Activated T-cell treated with anti-CD3 and anti-CD28 coated beads, Interleukin-2, amount 50 U/mL, for 4 hours (primary cell): ENCODE results near the gene SH2D5. TPM values are rescaled to one million over a fixed set of nuclear protein-coding genes. Genes with fewer than 3 reads are reported as not detected.

Source experiments
- ATAC-seq, 2 donors: fragments of 200-7000 bp; cut with Tn5 transposase; one replicate each; pipeline ENCODE4 v1.10.0; 2021
- DNase-seq: peaks from one replicate; pipeline ENCODE4 v3.0.0-alpha.2; 2020
- H3K27me3 Mint-ChIP-seq: one replicate; pipeline ENCODE4 v1.8.0; 2021; ENCODE audit warnings: low read depth, mixed read lengths
- H3K36me3 Mint-ChIP-seq: one replicate; pipeline ENCODE4 v1.8.0; 2022; ENCODE audit warnings: mixed read lengths; ENCODE audit not compliant: insufficient read depth
- H3K4me1 Mint-ChIP-seq: one replicate; pipeline ENCODE4 v1.8.0; 2021; ENCODE audit warnings: low read depth, mixed read lengths
- H3K4me3 Mint-ChIP-seq: one replicate; pipeline ENCODE4 v1.8.0; 2021; ENCODE audit warnings: mild to moderate bottlenecking, moderate library complexity, mixed read lengths
- H3K9me3 Mint-ChIP-seq: one replicate; pipeline ENCODE4 v1.8.0; 2021; ENCODE audit warnings: mixed read lengths
- total RNA-seq, 3 donors: library from RNA; stranded (reverse); gene quantifications; one replicate each; pipeline ENCODE4 v1.2.1, GENCODE V29; 2021

Gene SH2D5
- total RNA-seq, 3 donors from 2014 or later, result 1.0 to 2.1 (median 1.1) TPM

- no peak for DNase-seq
- Mint-ChIP-seq H3K4me1 (peaks cover 2% of the 10 kb centered on the region), H3K4me3 (no peak overlapping the region), H3K36me3 (no peaks in the 10 kb centered on the region), H3K27me3 (peaks cover 21% of the 10 kb centered on the region), H3K9me3 (no peaks in the 10 kb centered on the region)
- no peak for ATAC-seq
Observed at GRCh38 chr1:20711285-20712214, 21.0 kb downstream of the SH2D5 start.

- ATAC-seq, result no peak
- DNase-seq, result no peak
- no peaks in the 10 kb centered on the region for H3K9me3 Mint-ChIP-seq
- no peaks in the 10 kb centered on the region for H3K36me3 Mint-ChIP-seq
- H3K4me3 Mint-ChIP-seq, result no peak overlapping the region
- peaks cover 14% of the 10 kb centered on the region for H3K27me3 Mint-ChIP-seq
- H3K4me1 Mint-ChIP-seq, result no peaks in the 10 kb centered on the region
Observed at GRCh38 chr1:20710469-20711284, 21.8 kb downstream of the SH2D5 start.

- Mint-ChIP-seq H3K4me3 (no peak overlapping the region), H3K4me1 (no peaks in the 10 kb centered on the region), H3K36me3 (no peaks in the 10 kb centered on the region), H3K27me3 (peaks cover 10% of the 10 kb centered on the region), H3K9me3 (no peaks in the 10 kb centered on the region)
- ATAC-seq (no peak), DNase-seq (no peak)
Observed at GRCh38 chr1:20709868-20710267, 22.6 kb downstream of the SH2D5 start.

GRCh38 chr1:20708891-20709290 is 23.6 kb downstream of the SH2D5 start:
- ATAC-seq (no peak), DNase-seq (no peak)
- H3K36me3 Mint-ChIP-seq, result no peaks in the 10 kb centered on the region
- no peaks in the 10 kb centered on the region for H3K4me1 Mint-ChIP-seq
- H3K9me3 Mint-ChIP-seq, result no peaks in the 10 kb centered on the region
- H3K27me3 Mint-ChIP-seq, result peaks cover 9% of the 10 kb centered on the region
- no peak overlapping the region for H3K4me3 Mint-ChIP-seq

- no peak for ATAC-seq
- H3K9me3 Mint-ChIP-seq, result no peaks in the 10 kb centered on the region
Observed at GRCh38 chr1:20708057-20708456, 24.4 kb downstream of the SH2D5 start.

GRCh38 chr1:20706841-20707240 is 25.7 kb downstream of the SH2D5 start:
- DNase-seq (no peak), ATAC-seq (no peak)
- Mint-ChIP-seq H3K9me3 (no peaks in the 10 kb centered on the region), H3K36me3 (no peaks in the 10 kb centered on the region), H3K4me1 (no peaks in the 10 kb centered on the region), H3K27me3 (peaks cover 9% of the 10 kb centered on the region), H3K4me3 (no peak overlapping the region)

More at GRCh38 chr1:20708057-20708456, 24.4 kb downstream of the SH2D5 start:
- Mint-ChIP-seq H3K4me1 (no peaks in the 10 kb centered on the region), H3K36me3 (no peaks in the 10 kb centered on the region), H3K4me3 (no peak overlapping the region), H3K27me3 (peaks cover 9% of the 10 kb centered on the region)
- DNase-seq, result no peak

GRCh38 chr1:20705203-20705755 is 27.2 kb downstream of the SH2D5 start:
- DNase-seq (no peak), ATAC-seq (no peak)

GRCh38 chr1:20704390-20705202 is 27.9 kb downstream of the SH2D5 start:
- no peak for ATAC-seq
- Mint-ChIP-seq H3K36me3 (no peaks in the 10 kb centered on the region), H3K9me3 (no peaks in the 10 kb centered on the region), H3K27me3 (peaks cover 3% of the 10 kb centered on the region), H3K4me1 (no peaks in the 10 kb centered on the region), H3K4me3 (no peak overlapping the region)
- no peak for DNase-seq

More at GRCh38 chr1:20705203-20705755, 27.2 kb downstream of the SH2D5 start:
- Mint-ChIP-seq H3K4me3 (no peak overlapping the region), H3K36me3 (no peaks in the 10 kb centered on the region), H3K4me1 (no peaks in the 10 kb centered on the region), H3K27me3 (peaks cover 8% of the 10 kb centered on the region), H3K9me3 (no peaks in the 10 kb centered on the region)

- no peak for DNase-seq
- no peak overlapping the region for H3K4me3 Mint-ChIP-seq
- no peaks in the 10 kb centered on the region for H3K9me3 Mint-ChIP-seq
- no peaks in the 10 kb centered on the region for H3K27me3 Mint-ChIP-seq
- H3K36me3 Mint-ChIP-seq, result no peaks in the 10 kb centered on the region
- ATAC-seq, result no peak
- no peaks in the 10 kb centered on the region for H3K4me1 Mint-ChIP-seq
Observed at GRCh38 chr1:20703124-20703756, 29.3 kb downstream of the SH2D5 start.

GRCh38 chr1:20702416-20702815 is 30.1 kb downstream of the SH2D5 start:
- ATAC-seq, result no peak
- Mint-ChIP-seq H3K36me3 (no peaks in the 10 kb centered on the region), H3K4me1 (no peaks in the 10 kb centered on the region), H3K4me3 (no peak overlapping the region), H3K9me3 (no peaks in the 10 kb centered on the region), H3K27me3 (no peaks in the 10 kb centered on the region)
- DNase-seq, result no peak

GRCh38 chr1:20701847-20702246 is 30.7 kb downstream of the SH2D5 start:
- Mint-ChIP-seq H3K4me1 (peaks cover under 1% of the 10 kb centered on the region), H3K36me3 (no peaks in the 10 kb centered on the region), H3K27me3 (no peaks in the 10 kb centered on the region), H3K9me3 (no peaks in the 10 kb centered on the region), H3K4me3 (no peak overlapping the region)
- DNase-seq (no peak), ATAC-seq (no peak)

- no peak for DNase-seq
- Mint-ChIP-seq H3K36me3 (no peaks in the 10 kb centered on the region), H3K4me3 (no peak overlapping the region), H3K4me1 (peaks cover 2% of the 10 kb centered on the region), H3K27me3 (no peaks in the 10 kb centered on the region), H3K9me3 (no peaks in the 10 kb centered on the region)
- no peak for ATAC-seq
Observed at GRCh38 chr1:20701446-20701845, 31.1 kb downstream of the SH2D5 start.

- no peak for ATAC-seq
- no peaks in the 10 kb centered on the region for H3K9me3 Mint-ChIP-seq
- H3K4me1 Mint-ChIP-seq, result peaks cover 6% of the 10 kb centered on the region
- H3K4me3 Mint-ChIP-seq, result no peak overlapping the region
- H3K27me3 Mint-ChIP-seq, result no peaks in the 10 kb centered on the region
- no peak for DNase-seq
- no peaks in the 10 kb centered on the region for H3K36me3 Mint-ChIP-seq
Observed at GRCh38 chr1:20700636-20701215, 31.8 kb downstream of the SH2D5 start.
